ENCODE data around the gene TMCC3. TPM values are rescaled to one million over a fixed set of nuclear protein-coding genes. Genes with fewer than 3 reads are reported as not detected.

The TMCC3 gene
- total and polyA plus RNA-seq, 2 of the 13 experiments (the other 11 are each of a cell fraction or from before 2014, with no cell fraction given), result not detected

DNA sequence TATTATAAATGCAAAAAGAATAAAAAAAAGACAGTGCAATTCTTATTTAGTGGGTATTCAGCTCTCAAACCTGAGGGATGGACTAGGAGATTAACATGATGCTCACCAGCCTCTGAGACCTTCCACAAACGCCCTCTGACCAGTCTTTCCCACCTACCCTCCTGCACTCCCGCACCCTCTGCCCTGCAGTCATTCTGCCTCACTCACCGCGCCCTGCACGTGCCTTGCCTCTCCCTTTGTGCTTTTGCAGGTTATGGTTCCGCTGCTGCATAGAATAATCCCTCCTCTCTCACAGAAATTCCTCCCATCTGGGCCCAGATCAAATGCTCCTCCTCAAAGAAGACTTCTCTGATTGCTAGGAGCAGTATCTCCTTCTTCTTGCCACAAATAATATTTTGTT is 28.5 kb upstream of the TMCC3 start:
- POLR2A ChIA-PET, result no interaction called here
- ATAC-seq, result no peak

More for the DNA sequence above, 28.5 kb upstream of the TMCC3 start:
- Histone ChIP-seq H3K4me1 (ENCODE audit: insufficient read depth, low read length) (no peaks in the 10 kb centered on the region), H4K20me1 (ENCODE audit: insufficient read depth, low read length) (no peaks in the 10 kb centered on the region), H3K4me2 (ENCODE audit: low read depth, low read length) (no peak overlapping the region), H3K36me3 (replicated peaks in 1 of 2; ENCODE audit: control insufficient read depth in 1 of 2, insufficient read depth in 2 of 2, low read length in 2 of 2) (no peaks in the 10 kb centered on the region), H3K4me3 (replicated peaks in 1 of 3; ENCODE audit: insufficient read depth in 1 of 3, low read depth in 2 of 3, low read length in 3 of 3) (no peak overlapping the region), H3K27me3 (ENCODE audit: control insufficient read depth in 1 of 2, insufficient read depth in 2 of 2, low read length in 2 of 2) (peaks cover 0 to 2% of the 10 kb centered on the region in 2 experiments; a peak in 2 of 5 replicates), H3K9me3 (ENCODE audit: low read length) (no peaks in the 10 kb centered on the region), H3K9ac (ENCODE audit: insufficient read depth, low read depth, low read length) (no peak overlapping the region), H3K27ac (ENCODE audit: extremely low read length, insufficient read depth, low read length) (no peak overlapping the region), H2AFZ (ENCODE audit: low read length) (no peak overlapping the region), H3K79me2 (ENCODE audit: insufficient read depth, low read length) (no peaks in the 10 kb centered on the region)
- FAIRE-seq, result no peak
- WGBS (ENCODE audit: low lambda C conversion rate), result 12% methylated on average over 6 of the region's 6 CpGs
- intact Hi-C loops (cut with micrococcal nuclease; ENCODE audit: unreplicated experiment) (no loop called here), in situ Hi-C loops (cut with HindIII; ENCODE audit: extremely low pct_ligation_motif_present, low pct_unique_long_range_greater_than_20kb) (no loop called here)
- TF ChIP-seq ZNF225 (CRISPR knock-in tag; IDR thresholded peaks at IDR 0.05) (no peak), CEBPB (IDR thresholded peaks at IDR 0.05; ENCODE audit: borderline replicate concordance, low read depth, low read length) (no peak), ZNF549 (CRISPR knock-in tag; IDR thresholded peaks at IDR 0.05) (no peak), GZF1 (CRISPR knock-in tag; IDR thresholded peaks at IDR 0.05) (no peak)
- TF ChIP-seq, protein P1, sequence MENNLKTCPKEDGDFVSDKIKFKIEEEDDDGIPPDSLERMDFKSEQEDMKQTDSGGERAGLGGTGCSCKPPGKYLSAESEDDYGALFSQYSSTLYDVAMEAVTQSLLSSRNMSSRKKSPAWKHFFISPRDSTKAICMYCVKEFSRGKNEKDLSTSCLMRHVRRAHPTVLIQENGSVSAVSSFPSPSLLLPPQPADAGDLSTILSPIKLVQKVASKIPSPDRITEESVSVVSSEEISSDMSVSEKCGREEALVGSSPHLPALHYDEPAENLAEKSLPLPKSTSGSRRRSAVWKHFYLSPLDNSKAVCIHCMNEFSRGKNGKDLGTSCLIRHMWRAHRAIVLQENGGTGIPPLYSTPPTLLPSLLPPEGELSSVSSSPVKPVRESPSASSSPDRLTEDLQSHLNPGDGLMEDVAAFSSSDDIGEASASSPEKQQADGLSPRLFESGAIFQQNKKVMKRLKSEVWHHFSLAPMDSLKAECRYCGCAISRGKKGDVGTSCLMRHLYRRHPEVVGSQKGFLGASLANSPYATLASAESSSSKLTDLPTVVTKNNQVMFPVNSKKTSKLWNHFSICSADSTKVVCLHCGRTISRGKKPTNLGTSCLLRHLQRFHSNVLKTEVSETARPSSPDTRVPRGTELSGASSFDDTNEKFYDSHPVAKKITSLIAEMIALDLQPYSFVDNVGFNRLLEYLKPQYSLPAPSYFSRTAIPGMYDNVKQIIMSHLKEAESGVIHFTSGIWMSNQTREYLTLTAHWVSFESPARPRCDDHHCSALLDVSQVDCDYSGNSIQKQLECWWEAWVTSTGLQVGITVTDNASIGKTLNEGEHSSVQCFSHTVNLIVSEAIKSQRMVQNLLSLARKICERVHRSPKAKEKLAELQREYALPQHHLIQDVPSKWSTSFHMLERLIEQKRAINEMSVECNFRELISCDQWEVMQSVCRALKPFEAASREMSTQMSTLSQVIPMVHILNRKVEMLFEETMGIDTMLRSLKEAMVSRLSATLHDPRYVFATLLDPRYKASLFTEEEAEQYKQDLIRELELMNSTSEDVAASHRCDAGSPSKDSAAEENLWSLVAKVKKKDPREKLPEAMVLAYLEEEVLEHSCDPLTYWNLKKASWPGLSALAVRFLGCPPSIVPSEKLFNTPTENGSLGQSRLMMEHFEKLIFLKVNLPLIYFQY (CRISPR knock-in tag; IDR thresholded peaks at IDR 0.05; ENCODE audit: borderline replicate concordance), result no peak
- no peak for DNase-seq (ENCODE audit: low spot score)
- BruUV-seq (replicated peaks), result no TSS peak
- CTCF ChIA-PET (ENCODE audit: low intra/inter-chr PET ratio, low total read pairs), result no interaction called here
